Left renal pelvis (tissue), 4 donors: ENCODE results near the gene AQR. TPM values are rescaled to one million over a fixed set of nuclear protein-coding genes. Genes with fewer than 3 reads are reported as not detected.

Experiments used
- DNase-seq, 4 donors: peaks; one replicate each; pipeline ENCODE4 v3.0.0-alpha.2; 2013; ENCODE audit warnings: low read depth in 4 of 4, low spot score in 3 of 4
- polyA plus RNA-seq, 4 donors: library from polyadenylated mRNA; unstranded; fragments of 120-200 nt; gene quantifications; one replicate each; pipeline ENCODE4 v1.2.1, GENCODE V29; 2013; ENCODE audit not compliant: insufficient read length in 4 of 4

Gene AQR
- polyA plus RNA-seq, 4 donors = 38.5 to 52.2 (median 43.7) TPM

- DNase-seq = no peak
Measured at GRCh38 chr15:34883633-34884032, 85.9 kb downstream of the AQR start.

GRCh38 chr15:34883042-34883441 lies 86.5 kb downstream of the AQR start:
- DNase-seq = no peak

GRCh38 chr15:34879107-34879506 lies 90.4 kb downstream of the AQR start:
- DNase-seq = no peak

GRCh38 chr15:34876640-34877039 lies 92.9 kb downstream of the AQR start:
- no peak for DNase-seq

GRCh38 chr15:34869110-34869509 lies 100.4 kb downstream of the AQR start:
- DNase-seq = no peak

- no peak for DNase-seq
Measured at GRCh38 chr15:34865531-34865930, 104.0 kb downstream of the AQR start.

GRCh38 chr15:34861214-34861613 lies 108.3 kb downstream of the AQR start:
- no peak for DNase-seq

- no peak for DNase-seq
Measured at GRCh38 chr15:34855893-34856292, 113.6 kb downstream of the AQR start.

- no peak for DNase-seq
Measured at GRCh38 chr15:34855413-34855812, 114.1 kb downstream of the AQR start.

- DNase-seq = no peak
Measured at GRCh38 chr15:34854232-34854631, 115.3 kb downstream of the AQR start.

GRCh38 chr15:34853001-34853758 lies 116.4 kb downstream of the AQR start:
- no peak for DNase-seq

- no peak for DNase-seq
Measured at GRCh38 chr15:34851751-34852150, 117.8 kb downstream of the AQR start.

GRCh38 chr15:34851007-34851406 lies 118.5 kb downstream of the AQR start:
- DNase-seq = no peak

- DNase-seq = no peak
Measured at GRCh38 chr15:34850121-34850520, 119.4 kb downstream of the AQR start.

GRCh38 chr15:34849364-34849959 lies 120.1 kb downstream of the AQR start:
- no peak for DNase-seq

- DNase-seq = no peak
Measured at GRCh38 chr15:34847598-34847997, 121.9 kb downstream of the AQR start.

GRCh38 chr15:34841262-34841725 lies 128.2 kb downstream of the AQR start:
- no peak for DNase-seq

GRCh38 chr15:34838282-34838681 lies 131.3 kb downstream of the AQR start:
- DNase-seq = no peak

GRCh38 chr15:34837246-34838016 lies 132.1 kb downstream of the AQR start:
- no peak for DNase-seq

- DNase-seq = no peak
Measured at GRCh38 chr15:34828145-34828911, 141.2 kb downstream of the AQR start.

GRCh38 chr15:34821831-34822230 lies 147.7 kb downstream of the AQR start:
- DNase-seq = no peak
